ENCODE results near the gene PRKN.

DNA sequence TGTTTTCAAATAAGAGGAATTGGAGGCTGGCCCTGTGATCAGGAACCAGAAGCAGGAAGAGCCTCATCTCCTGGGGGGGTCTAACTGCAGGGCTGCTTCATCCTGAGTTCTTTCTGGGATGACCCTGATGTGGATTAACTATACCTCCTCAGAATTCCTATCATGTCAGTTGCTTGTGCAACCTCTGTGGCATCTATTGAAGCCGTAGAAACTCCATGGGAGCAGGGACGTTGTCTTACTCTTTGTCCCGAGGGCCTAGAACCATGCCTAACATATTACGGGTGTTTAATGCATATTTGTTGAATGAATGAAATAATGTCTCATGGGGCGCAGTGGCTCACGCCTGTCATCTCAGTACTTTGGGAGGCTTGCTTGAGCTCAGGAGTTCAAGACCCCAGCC lies 1343.6 kb downstream of the PRKN start:
- TF ChIP-seq, protein P1, sequence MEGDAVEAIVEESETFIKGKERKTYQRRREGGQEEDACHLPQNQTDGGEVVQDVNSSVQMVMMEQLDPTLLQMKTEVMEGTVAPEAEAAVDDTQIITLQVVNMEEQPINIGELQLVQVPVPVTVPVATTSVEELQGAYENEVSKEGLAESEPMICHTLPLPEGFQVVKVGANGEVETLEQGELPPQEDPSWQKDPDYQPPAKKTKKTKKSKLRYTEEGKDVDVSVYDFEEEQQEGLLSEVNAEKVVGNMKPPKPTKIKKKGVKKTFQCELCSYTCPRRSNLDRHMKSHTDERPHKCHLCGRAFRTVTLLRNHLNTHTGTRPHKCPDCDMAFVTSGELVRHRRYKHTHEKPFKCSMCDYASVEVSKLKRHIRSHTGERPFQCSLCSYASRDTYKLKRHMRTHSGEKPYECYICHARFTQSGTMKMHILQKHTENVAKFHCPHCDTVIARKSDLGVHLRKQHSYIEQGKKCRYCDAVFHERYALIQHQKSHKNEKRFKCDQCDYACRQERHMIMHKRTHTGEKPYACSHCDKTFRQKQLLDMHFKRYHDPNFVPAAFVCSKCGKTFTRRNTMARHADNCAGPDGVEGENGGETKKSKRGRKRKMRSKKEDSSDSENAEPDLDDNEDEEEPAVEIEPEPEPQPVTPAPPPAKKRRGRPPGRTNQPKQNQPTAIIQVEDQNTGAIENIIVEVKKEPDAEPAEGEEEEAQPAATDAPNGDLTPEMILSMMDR (tag by site-specific recombination; IDR thresholded peaks at IDR 0.05), result no peak
- TF ChIP-seq ZNF621 (tag by site-specific recombination; IDR thresholded peaks at IDR 0.05), result no peak
- TF ChIP-seq TCF7L2 (IDR thresholded peaks at IDR 0.05; ENCODE audit: borderline replicate concordance, low read depth, low read length), result no peak
- TF ChIP-seq KLF16 (tag by site-specific recombination; IDR thresholded peaks at IDR 0.05), result no peak
- no peak for TF ChIP-seq ZNF169 (tag by site-specific recombination; IDR thresholded peaks at IDR 0.05)
- TF ChIP-seq, protein P2, sequence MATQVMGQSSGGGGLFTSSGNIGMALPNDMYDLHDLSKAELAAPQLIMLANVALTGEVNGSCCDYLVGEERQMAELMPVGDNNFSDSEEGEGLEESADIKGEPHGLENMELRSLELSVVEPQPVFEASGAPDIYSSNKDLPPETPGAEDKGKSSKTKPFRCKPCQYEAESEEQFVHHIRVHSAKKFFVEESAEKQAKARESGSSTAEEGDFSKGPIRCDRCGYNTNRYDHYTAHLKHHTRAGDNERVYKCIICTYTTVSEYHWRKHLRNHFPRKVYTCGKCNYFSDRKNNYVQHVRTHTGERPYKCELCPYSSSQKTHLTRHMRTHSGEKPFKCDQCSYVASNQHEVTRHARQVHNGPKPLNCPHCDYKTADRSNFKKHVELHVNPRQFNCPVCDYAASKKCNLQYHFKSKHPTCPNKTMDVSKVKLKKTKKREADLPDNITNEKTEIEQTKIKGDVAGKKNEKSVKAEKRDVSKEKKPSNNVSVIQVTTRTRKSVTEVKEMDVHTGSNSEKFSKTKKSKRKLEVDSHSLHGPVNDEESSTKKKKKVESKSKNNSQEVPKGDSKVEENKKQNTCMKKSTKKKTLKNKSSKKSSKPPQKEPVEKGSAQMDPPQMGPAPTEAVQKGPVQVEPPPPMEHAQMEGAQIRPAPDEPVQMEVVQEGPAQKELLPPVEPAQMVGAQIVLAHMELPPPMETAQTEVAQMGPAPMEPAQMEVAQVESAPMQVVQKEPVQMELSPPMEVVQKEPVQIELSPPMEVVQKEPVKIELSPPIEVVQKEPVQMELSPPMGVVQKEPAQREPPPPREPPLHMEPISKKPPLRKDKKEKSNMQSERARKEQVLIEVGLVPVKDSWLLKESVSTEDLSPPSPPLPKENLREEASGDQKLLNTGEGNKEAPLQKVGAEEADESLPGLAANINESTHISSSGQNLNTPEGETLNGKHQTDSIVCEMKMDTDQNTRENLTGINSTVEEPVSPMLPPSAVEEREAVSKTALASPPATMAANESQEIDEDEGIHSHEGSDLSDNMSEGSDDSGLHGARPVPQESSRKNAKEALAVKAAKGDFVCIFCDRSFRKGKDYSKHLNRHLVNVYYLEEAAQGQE (tag by site-specific recombination; IDR thresholded peaks at IDR 0.05), result no peak
- no peak for TF ChIP-seq ZNF274 (IDR thresholded peaks at IDR 0.05; ENCODE audit: low read length)
- TF ChIP-seq ZNF274 (tag by site-specific recombination; IDR thresholded peaks at IDR 0.05; ENCODE audit: borderline replicate concordance), result no peak
